Stimulated activated naive CD4-positive, alpha-beta T cell treated with Interleukin-2 at 50 U/mL for 16 hours (primary cell): ENCODE measurements around the gene MTX1.

ENCODE experiments used
- DNase-seq: peaks from one replicate; lab custom pipeline; 2025; lab: John Stamatoyannopoulos, UW

Gene MTX1

GRCh38 chr1:155174324-155175280, 33.9 kb upstream of the MTX1 start:
- DNase-seq, result peak; percentile 35

- DNase-seq, result no peak
Measured at GRCh38 chr1:155175281-155175926, 33.1 kb upstream of the MTX1 start.

- DNase-seq, result no peak
Measured at GRCh38 chr1:155175927-155176371, 32.5 kb upstream of the MTX1 start.

GRCh38 chr1:155176544-155177071, 31.9 kb upstream of the MTX1 start:
- peak; percentile 79 for DNase-seq

- DNase-seq, result no peak
Measured at GRCh38 chr1:155177192-155177917, 31.1 kb upstream of the MTX1 start.

GRCh38 chr1:155177918-155178281, 30.6 kb upstream of the MTX1 start:
- no peak for DNase-seq

GRCh38 chr1:155178441-155179111, 29.9 kb upstream of the MTX1 start:
- no peak for DNase-seq

- no peak for DNase-seq
Measured at GRCh38 chr1:155179112-155180031, 29.1 kb upstream of the MTX1 start.

- no peak for DNase-seq
Measured at GRCh38 chr1:155181371-155182051, 27.0 kb upstream of the MTX1 start.

GRCh38 chr1:155182052-155182550, 26.4 kb upstream of the MTX1 start:
- no peak for DNase-seq

- no peak for DNase-seq
Measured at GRCh38 chr1:155183775-155184221, 24.7 kb upstream of the MTX1 start.

GRCh38 chr1:155184351-155184811, 24.1 kb upstream of the MTX1 start:
- DNase-seq, result no peak

GRCh38 chr1:155184835-155185782, 23.4 kb upstream of the MTX1 start:
- DNase-seq, result no peak

- no peak for DNase-seq
Measured at GRCh38 chr1:155185783-155186066, 22.8 kb upstream of the MTX1 start.

GRCh38 chr1:155186067-155186793, 22.3 kb upstream of the MTX1 start:
- no peak for DNase-seq

- DNase-seq, result no peak
Measured at GRCh38 chr1:155186794-155187455, 21.6 kb upstream of the MTX1 start.

GRCh38 chr1:155187456-155187891, 21.0 kb upstream of the MTX1 start:
- DNase-seq, result no peak
